CD4-positive, alpha-beta T cell treated with Interleukin-10 for 1 hour (primary cell): ENCODE results near the gene DYRK3.

Experiments
- DNase-seq: peaks from one replicate; pipeline ENCODE4 v3.0.0-alpha.2; 2020

The DYRK3 gene

GRCh38 chr1:206662396-206663092 is 27.2 kb downstream of the DYRK3 start:
- DNase-seq, result no peak

GRCh38 chr1:206663362-206663761 is 28.0 kb downstream of the DYRK3 start:
- DNase-seq, result no peak

GRCh38 chr1:206663832-206664652 is 28.7 kb downstream of the DYRK3 start:
- DNase-seq, result peak; percentile 77

- no peak for DNase-seq
These were observed 29.4 kb downstream of the DYRK3 start for GRCh38 chr1:206664740-206665139.

GRCh38 chr1:206666031-206666561 is 30.8 kb downstream of the DYRK3 start:
- DNase-seq, result no peak

GRCh38 chr1:206666954-206667665 is 31.8 kb downstream of the DYRK3 start:
- DNase-seq, result no peak

GRCh38 chr1:206668351-206668750 is 33.0 kb downstream of the DYRK3 start:
- DNase-seq, result no peak

- DNase-seq, result no peak
These were observed 33.6 kb downstream of the DYRK3 start for GRCh38 chr1:206668874-206669410.

- DNase-seq, result no peak
These were observed 36.8 kb downstream of the DYRK3 start for GRCh38 chr1:206672011-206672688.

- DNase-seq, result no peak
These were observed 37.8 kb downstream of the DYRK3 start for GRCh38 chr1:206672844-206673758.

GRCh38 chr1:206674236-206674635 is 38.9 kb downstream of the DYRK3 start:
- DNase-seq, result no peak

- no peak for DNase-seq
These were observed 39.4 kb downstream of the DYRK3 start for GRCh38 chr1:206674745-206675175.

GRCh38 chr1:206676499-206676898 is 41.2 kb downstream of the DYRK3 start:
- DNase-seq, result no peak

GRCh38 chr1:206678490-206678889 is 43.2 kb downstream of the DYRK3 start:
- no peak for DNase-seq

GRCh38 chr1:206679738-206680211 is 44.4 kb downstream of the DYRK3 start:
- no peak for DNase-seq

- no peak for DNase-seq
These were observed 44.9 kb downstream of the DYRK3 start for GRCh38 chr1:206680279-206680678.

- DNase-seq, result no peak
These were observed 46.0 kb downstream of the DYRK3 start for GRCh38 chr1:206681359-206681758.

GRCh38 chr1:206682111-206682510 is 46.8 kb downstream of the DYRK3 start:
- DNase-seq, result no peak

- no peak for DNase-seq
These were observed 48.0 kb downstream of the DYRK3 start for GRCh38 chr1:206683313-206683712.

GRCh38 chr1:206684003-206684402 is 48.7 kb downstream of the DYRK3 start:
- no peak for DNase-seq
